GM21390 (cell line): ENCODE results near the gene GSN.

ENCODE experiments used
- ATAC-seq: cut with Tn5 transposase; IDR thresholded peaks from one replicate; pipeline ENCODE4 v1.9.1; 2021; ENCODE audit not compliant: unreplicated experiment

GSN gene

DNA sequence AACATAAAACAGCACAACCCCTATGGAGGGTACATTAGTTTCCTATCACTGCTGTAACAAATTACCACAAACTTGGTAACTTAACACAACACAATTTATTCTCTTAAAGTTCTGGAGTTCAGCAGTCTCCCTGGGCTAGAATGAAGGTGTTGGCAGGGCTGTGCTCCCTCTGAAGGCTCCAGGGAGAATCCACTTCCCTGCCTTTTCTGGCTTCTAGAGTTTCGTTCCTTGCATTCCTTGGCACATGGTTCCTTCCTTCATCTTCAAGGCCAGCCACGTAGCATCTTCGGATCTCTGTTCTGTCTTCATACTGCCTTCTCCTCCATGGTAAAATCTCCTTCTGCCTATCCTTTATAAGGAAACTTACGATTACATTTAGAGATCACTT, 25.0 kb upstream of the GSN start:
- no peak for ATAC-seq

DNA sequence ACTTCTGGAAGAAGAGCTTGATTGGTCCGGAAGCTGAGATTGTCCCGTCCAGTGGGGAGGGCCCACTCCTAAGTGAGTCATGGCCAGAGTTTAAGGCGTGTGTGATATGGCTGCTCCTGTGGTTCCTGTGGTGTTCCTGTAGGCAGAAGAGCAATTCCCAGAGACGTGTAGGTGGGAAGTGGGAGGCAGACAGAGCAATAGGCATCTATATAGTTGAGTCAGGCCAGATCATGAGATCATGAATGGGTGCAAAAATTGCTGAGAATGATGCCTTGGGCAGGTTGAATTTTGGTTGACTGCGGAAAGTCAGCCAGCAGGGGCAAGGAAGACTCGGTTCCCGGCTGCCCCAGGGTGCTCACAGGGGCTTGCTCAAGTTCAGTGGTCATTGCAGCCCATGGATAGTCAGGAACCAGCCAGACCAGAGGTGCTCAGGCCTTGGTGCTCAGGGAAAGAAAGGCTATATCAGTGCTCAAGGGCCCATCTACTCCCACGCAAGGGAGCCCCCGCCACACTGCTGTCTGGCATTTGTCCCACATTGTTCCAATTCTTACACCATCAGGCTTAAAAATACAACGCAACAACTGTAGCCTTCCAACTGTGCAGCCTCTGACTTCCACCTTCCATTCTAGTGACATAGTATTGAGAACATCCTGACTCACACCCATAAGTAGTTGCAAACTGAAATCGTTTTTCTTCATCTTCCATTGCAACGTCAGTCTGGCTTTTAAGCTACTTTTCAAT, 21.0 kb upstream of the GSN start:
- no peak for ATAC-seq

DNA sequence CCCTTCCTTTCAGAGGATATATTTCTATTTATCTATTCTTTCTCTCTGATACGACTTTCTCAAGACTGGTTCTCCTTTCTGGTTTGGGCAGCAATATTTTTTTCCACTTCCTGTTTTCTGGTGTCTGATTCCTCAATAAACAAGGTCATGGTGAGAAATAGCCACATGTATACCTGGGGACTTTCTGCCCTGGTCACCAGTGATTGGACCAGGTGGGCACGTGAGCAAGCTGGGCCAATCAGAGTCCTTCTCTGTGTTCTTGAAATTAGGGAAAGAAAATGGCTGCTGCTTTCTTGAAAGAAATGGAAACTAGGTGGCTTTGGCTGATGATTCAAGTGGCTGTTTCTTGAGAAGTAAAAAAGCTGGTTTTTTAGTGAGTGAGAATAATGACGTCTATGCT, 18.4 kb upstream of the GSN start:
- no peak for ATAC-seq

DNA sequence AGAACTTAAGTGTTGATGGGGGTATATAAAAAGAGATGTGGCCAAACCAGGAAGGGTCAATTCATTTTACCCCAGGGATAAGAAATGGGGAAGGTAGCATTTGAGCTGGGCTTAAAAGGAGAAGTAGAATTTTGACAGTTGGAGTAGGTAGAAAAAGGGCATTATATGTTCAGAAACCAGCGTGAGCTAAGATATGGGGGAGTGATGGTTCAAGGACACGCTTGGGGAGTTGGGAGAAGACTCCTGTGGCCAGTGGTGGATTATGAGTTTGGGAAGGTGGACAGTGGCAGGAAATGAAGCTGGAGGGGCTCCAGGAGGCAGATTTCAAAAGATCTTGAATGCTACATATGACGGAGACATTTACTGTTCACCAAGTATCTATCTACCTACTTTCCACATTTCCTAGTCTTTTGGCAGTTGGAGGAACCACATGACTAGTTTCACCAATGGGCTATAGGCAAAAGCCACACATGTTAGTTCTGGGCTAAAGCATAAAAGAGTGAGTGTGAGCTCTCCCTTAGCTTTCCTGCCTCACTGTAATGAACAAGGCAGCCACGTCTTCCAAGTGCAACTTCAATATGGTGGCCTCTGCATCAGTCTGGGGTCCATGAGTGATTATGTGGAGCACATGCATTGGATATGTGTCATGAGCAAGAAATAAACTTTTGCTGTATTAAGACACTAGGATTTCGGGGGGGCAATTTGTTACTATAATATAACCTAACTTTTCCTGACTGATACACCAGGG, 15.7 kb upstream of the GSN start:
- no peak for ATAC-seq

DNA sequence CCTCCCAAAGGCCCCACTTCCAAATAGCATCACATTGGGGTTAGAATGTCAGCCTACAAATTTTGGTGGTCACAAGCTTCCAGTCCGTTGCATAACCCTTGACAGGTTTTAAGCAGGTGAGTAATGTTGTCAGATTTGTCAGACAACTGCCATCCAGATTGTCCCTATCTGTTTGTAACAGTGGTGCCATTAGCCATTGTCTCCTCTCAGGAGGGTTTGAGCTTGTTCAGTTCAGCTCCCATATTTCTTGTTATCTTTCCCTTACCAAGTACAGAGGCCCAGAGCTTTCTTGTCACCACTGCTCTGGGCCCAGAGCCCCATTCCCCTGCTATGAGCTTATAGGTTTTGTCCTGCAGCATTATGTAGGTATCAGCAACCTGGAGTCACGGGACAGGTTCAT, 14.8 kb upstream of the GSN start:
- no peak for ATAC-seq

DNA sequence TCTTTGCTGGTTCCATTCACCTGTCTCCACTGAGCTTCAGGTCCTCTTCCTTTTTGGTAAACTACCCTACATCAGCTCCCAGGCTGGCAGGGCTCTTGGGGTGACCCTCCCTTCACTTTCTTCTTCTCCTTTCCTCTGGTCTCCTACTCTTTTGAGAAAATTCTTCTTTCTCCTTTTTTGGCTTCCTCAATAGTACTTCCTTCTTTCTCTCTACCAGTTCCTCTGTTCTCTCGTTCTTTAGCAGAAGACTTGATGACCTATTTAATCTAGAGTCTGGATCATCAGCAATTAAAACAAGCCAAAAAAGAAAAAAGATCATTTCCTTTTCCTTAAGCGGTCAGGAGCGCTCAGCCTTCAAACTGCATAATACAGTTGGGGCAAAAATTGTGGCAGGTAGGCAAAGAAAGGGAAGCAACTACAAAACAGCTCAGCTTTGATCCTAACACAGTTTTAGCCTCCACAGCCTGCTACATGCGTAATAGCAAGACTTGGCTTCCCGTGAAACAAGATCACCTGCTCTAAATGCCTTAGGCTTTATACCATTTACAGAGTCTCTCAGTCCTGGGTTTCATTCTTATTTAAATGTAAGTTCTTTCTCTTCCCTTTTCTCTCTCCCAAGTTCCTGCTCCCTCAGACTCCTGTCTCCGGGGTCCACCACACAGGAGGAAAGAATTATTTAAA, 14.0 kb upstream of the GSN start:
- ATAC-seq = no peak

DNA sequence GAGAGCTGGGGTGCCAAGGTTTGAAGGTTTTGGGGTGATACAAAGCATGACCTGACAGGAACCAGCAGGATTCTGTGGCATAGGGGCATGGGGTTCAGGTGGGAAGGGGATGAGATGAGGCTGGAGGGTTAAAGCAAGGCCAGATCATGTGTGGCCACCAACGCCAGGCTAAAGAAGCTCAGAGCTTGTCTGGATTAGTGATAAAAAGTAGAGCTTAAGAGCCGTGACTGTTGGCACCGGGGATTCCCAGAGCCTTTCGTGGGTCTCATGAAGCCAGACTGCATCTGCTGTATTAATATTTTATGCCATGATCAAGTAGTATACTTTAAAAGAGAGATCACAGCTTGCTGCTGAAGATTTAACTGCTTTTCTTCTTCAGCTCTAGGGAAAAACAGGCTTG, 8.5 kb upstream of the GSN start:
- no peak for ATAC-seq

DNA sequence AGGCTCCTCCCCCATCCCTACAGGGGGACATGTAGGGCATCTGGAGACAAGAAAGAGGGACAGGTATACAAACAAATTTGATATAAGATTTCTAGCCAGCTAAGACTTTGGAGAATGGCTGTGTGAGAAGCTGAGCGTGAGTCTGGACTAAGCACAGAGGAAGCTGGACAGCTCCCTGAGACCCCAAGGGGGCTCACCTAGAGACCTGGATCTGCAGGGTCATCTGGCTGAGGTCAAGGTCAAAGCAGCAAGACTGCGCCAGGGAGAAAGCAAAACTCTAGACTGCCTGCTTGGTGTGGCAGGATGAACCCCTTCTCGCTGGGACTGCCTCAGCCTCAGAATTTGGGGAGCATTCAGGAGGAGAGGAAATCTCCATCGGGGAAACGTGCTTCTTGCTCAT, 8.0 kb upstream of the GSN start:
- no peak for ATAC-seq

DNA sequence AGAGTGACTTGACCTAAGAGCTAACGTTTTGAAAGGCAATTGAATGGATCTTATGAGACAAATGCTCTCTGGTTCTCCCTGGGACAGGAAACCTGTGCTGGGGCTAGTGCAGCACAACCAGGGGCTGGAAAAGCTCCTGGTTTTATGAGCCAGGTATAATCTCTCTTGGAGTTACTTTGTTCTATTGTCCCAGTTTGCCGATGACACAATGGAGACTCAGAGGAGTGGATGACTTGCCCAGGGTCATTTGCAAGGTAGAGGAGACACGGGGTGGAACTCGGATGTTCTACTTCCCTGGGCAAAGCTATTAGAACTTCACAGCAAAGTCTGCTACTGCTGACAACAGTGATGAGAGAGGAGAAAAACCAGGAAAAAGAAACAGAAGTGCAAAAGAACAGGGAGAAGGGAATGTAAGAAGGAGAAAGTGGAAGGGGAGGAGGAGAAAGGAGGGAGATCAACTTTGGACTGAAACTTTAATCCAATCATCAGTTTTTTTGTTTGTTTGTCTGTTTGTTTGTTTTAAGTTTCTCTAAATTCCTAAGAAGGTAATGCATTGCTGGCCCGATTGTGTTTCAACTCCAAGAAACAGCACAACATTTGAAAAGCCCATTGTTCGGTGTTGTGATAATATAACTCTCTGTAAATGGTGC, 7.4 kb upstream of the GSN start:
- no peak for ATAC-seq

DNA sequence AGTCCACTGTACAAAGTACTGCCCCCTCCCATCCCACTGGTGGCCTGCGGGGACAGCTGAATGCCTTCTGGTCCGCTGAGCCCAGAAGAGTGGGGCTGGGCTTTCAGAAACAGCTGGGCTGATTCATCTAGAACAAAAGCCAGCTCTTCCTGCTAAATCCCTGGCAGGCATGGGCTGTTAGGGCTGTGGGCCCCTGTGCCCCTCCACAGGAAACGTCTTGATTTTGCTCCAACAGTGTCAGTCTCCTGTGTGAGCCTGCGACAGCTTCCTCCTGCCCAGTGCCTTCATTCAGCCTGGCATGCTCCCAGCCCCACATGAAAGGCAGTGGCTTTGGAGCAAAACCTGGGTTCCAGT, 6.9 kb upstream of the GSN start:
- ATAC-seq = no peak

DNA sequence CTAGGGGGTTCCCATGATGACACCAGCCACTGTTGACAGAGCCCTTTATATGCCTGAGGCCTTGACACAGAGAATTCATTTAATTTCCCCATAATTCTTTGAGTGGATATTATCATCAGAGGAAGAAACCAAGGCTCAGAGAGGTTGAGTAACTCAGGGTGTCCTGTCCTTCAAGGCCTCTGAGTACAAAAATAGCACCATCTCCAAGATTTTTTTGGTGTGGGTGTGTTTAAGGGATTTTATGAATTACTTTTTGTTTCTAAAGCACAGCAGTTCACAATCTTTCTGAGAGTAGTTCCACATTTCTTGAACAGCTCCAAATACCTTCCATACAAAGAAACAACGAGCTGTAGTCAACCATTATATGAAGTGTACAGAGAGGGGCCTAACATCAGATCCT, 6.2 kb upstream of the GSN start:
- no peak for ATAC-seq

DNA sequence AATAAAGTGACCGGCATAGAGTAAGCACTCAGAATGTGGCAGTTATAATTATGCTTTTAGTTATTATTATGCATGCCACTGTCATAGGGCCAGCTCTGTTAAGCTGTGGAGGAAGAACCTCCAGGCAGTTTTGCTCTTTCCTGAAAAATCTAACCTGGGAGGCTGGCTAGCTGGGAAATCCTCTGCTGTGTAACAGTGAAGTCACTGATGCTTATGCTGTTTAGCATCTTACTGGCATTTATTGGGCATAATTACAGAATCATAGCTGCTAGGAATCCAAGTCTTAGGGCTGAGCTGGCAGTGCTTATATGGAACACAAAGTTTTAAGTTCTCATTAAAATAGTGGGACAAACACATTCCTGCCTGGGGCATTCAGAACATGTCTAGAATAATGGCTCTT, 5.5 kb upstream of the GSN start:
- no peak for ATAC-seq

DNA sequence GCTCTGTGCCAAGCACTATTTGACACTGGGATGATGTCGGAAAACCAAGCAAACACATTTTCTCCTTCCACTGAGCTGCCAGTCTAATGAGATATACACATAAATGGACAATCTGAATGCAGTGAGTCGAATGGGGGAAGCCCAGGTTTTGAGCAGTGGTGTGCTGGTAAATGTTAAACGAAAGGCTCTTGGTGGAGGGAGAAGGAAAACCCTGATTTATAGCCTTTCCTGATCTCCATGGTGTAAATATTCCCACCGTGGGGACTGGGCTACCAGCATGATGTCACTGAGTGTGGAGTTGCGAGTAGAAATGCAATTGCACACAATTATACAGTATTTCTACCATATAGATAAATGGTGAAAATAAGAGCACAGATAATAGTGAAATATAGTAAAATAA, 5.0 kb upstream of the GSN start:
- ATAC-seq = no peak

DNA sequence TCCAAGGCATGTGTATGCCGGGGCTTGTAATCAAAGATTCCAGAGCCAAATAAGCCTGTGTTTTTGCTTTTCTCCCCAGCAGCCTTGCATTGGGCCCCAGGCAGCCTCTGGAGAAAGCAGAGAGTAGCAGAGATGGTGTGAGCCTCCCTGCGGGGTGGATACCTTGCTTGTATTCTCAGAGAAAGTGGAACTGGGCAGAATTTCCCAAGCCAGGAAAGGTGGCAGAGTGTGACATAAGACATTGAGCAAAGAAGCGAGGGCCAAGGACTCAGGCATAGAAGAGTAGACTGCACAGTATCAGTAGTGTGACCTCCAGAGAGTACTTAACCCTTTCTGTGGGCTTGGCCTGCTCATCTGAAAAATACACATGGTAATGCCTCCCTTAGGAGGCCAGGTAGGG, 1.6 kb upstream of the GSN start:
- ATAC-seq = no peak

DNA sequence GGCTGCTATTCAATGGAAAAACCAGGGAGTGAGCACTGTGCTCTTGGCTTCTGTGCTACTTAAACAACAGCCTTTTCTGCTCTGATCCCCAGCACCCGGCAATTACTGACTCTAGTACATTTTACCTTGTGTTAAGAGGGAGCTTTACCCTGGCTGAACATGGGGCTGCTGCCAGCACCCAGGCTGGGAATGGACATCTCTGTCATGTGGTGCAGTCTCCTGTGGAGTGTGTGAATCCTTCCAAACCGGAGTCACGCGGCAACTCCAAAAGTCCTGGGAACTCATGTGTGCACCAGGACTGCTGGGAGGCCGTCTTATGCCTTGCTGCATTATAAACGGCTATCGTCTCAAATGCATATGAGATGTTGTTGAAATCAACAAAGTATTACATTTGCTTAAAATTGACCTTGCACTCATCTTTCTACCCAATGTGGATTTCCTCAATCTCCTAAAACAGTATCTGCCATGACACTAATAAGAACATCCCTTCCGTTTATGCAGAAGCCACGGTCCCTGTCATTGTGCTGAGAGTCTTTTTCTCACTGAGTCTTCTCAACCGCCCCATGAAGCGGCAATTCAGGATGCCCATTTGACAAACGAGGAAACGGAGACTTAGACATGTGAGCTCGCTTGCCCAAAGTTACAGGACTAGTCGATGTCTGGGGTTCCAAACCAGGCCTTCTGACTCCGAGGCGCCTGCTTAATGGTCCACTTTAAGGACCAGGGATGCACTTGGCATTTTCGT, 884 bp upstream of the GSN start:
- no peak for ATAC-seq

DNA sequence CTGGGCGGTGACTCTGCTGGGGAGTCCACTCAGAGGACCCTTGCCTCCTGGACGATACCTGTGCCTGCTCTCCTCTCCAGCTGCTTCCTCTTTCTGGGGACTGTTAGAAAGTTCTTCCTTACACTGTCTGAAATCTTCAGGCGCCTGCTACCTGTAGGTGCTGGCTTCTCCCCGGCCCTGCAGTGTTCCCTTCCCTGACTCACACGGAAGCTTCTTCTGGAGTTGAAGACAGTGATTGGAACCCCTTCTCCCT, 562 bp downstream of the GSN start:
- ATAC-seq = no peak

DNA sequence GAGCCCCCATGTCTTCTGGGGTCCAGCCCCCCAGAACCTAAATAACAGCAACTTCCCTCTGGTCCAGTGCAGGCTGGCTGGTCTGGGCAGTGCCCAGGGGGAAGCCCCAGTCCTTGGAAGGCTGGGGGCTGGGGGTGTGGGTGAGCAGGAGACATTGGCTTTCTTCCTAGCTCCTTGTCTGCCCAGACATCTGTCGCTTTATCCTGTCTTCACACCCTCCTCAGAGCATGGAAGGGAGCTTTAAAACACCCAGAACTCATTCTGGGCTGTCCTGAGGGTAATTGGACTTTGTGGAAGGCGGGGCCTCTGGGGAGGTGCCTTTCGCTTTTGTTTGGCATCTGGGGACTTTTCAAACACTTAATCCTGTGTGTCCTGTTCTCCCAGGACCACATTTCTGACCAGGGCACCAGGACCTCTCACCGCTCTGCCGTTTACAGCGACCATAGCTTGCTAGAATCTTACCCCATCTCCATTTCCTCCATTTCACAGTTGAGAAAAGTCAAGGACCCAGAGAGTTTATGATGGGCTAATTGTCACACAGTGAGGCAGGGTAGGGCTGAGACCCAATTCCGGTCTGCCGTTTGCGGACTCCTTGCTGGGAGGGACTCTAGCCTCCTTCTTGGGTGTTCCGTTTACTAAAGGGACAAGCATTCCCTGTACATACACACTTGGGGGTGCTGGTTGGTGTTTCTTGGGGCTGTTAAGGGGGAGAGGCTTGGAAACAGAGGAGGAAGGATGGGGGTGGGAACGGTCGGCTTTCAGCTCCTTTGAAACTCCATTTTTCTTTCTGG, 1.1 kb downstream of the GSN start:
- ATAC-seq = no peak

DNA sequence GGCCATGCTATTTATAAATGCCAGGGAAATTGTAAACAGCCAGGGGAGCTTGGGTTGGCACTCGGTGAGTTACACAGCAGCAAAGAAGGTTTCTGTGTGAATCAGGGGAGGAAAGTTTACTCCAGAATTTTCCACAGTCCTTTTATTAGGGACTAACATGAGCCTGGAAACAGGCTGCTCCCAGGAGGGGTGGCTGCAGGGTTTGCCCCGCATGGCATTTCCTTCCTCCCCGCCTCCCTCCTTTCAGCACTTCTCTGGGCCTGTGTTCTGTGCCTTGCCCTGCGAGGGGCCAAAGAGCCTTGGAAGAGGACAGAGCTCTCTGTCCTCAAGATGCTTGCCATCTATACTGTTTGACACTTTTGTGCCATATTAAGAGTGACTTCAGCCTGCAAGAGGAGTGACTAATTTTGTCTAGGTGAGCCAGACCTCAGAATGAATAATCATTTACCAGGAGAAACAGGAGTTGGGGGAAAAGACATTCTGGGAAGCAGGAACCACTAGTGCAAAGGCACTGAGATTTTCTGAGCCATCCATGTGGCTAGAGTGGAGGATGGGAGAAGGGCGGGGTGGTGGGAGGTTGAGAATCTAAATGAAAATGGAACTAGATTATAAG, 1.8 kb downstream of the GSN start:
- no peak for ATAC-seq

DNA sequence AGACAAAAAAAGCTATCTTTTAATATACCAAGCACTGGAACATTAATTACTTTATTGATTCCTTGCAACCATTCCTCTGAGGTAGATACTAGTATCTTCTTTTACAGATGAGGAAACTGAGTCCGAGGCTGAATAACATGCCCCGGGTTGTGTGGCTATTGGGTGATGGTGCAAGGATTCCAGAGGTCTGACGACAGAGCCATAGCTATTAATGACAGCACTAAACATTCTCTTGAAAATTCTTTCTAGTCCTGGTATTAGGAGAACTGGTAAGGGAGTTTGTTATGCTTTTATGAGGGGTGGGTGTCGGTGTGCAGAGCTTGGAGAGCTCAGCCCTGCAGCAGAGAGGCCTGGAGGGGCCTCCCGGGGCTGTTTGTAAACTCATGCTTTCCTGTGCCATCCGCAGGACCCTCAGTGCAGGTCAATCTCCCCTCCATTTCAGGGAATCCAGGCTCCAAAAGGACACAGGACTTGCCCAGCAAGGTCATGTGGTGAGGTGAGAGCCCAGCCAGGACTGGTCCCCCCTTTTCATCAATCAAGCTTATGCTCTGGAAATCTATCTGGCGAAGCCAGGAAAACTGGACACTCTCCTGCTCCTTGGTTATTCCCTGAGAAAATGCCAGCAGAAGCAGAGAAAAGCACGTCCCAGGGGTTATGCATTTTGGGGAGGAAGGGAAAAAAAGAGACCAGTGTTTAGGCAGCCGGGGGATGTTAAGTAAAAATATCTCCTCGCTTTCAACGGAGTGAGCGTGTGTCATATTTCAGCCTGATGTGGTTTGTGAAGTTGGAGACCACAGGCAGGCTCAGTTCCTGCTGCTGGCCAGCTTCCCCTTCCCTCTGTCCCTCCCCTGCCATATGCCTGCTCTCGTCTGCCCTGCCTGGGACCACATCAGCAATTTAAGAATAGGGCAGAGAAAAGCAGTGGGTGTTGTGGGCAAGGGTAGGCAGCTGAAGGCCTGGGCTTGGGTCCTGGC, 3.7 kb downstream of the GSN start:
- ATAC-seq = no peak
